ENCODE results near the gene TGFB1I1.

The TGFB1I1 gene

GRCh38 chr16:31471875-31472708, at the start of gene TGFB1I1:
Gene TGFB1I1, plus strand, starts transcription at chr16:31472152. Its CDS starts 37 bp downstream, at chr16:31472189.
- H3F3A ChIP-seq (ENCODE audit: insufficient read depth, low read length), result no peaks in the 10 kb centered on the region
- H3K4me2 ChIP-seq (ENCODE audit: low read length), result no peak within 1 kb of the TSS
- H3K27ac ChIP-seq (ENCODE audit: low read depth, low read length, poor library complexity, severe bottlenecking), result no peak within 1 kb of the TSS
- no peaks in the 10 kb centered on the region for H3K9me3 ChIP-seq (ENCODE audit: low read length)
- H3K4me1 ChIP-seq (ENCODE audit: insufficient read depth, low read length, severe bottlenecking), result no peaks in the 10 kb centered on the region
- H3K9me2 ChIP-seq (ENCODE audit: low read depth, low read length), result no peaks in the 10 kb centered on the region
- TF ChIP-seq EZH2 (IDR thresholded peaks at IDR 0.05; ENCODE audit: borderline replicate concordance, low read length) (no peak), CTCF (IDR thresholded peaks at IDR 0.05; ENCODE audit: low read length) (no peak)
- no peaks in the 10 kb centered on the region for H4K20me1 ChIP-seq (ENCODE audit: insufficient read depth, low read length)
- H3K4me3 ChIP-seq (ENCODE audit: low read depth, low read length, poor library complexity, severe bottlenecking), result no peak within 1 kb of the TSS
- H3K9ac ChIP-seq (ENCODE audit: low read length), result no peak within 1 kb of the TSS
- no peaks in the 10 kb centered on the region; the same call in 1 of the 2 replicates for H3K27me3 ChIP-seq (ENCODE audit: insufficient read depth, low read length)
- H3K79me2 ChIP-seq (ENCODE audit: insufficient read depth, low read length), result no peaks in the 10 kb centered on the region
- no peaks in the 10 kb centered on the region for H3K36me3 ChIP-seq (ENCODE audit: insufficient read depth, low read length)
- H2AFZ ChIP-seq (ENCODE audit: low read length), result no peak within 1 kb of the TSS

GRCh38 chr16:31423241-31423640, 48.7 kb upstream of the TGFB1I1 start:
- no peaks in the 10 kb centered on the region for H3K27me3 ChIP-seq (ENCODE audit: insufficient read depth, low read length)
- H3K36me3 ChIP-seq (ENCODE audit: insufficient read depth, low read length), result no peaks in the 10 kb centered on the region
- no peaks in the 10 kb centered on the region for H3K4me1 ChIP-seq (ENCODE audit: insufficient read depth, low read length, severe bottlenecking)
- no peaks in the 10 kb centered on the region for H3K9me2 ChIP-seq (ENCODE audit: low read depth, low read length)
- no peak overlapping the region for H3K4me3 ChIP-seq (ENCODE audit: low read depth, low read length, poor library complexity, severe bottlenecking)
- no peak overlapping the region for H3K9ac ChIP-seq (ENCODE audit: low read length)
- no peaks in the 10 kb centered on the region for H4K20me1 ChIP-seq (ENCODE audit: insufficient read depth, low read length)
- H3K4me2 ChIP-seq (ENCODE audit: low read length), result no peak overlapping the region
- no peaks in the 10 kb centered on the region for H3F3A ChIP-seq (ENCODE audit: insufficient read depth, low read length)
- H2AFZ ChIP-seq (ENCODE audit: low read length), result no peak overlapping the region
- H3K79me2 ChIP-seq (ENCODE audit: insufficient read depth, low read length), result no peaks in the 10 kb centered on the region
- no peak overlapping the region for H3K27ac ChIP-seq (ENCODE audit: low read depth, low read length, poor library complexity, severe bottlenecking)
- no peaks in the 10 kb centered on the region for H3K9me3 ChIP-seq (ENCODE audit: low read length)
- TF ChIP-seq EZH2 (IDR thresholded peaks at IDR 0.05; ENCODE audit: borderline replicate concordance, low read length) (no peak), CTCF (IDR thresholded peaks at IDR 0.05; ENCODE audit: low read length) (no peak)

- no peak overlapping the region for H3K4me2 ChIP-seq (ENCODE audit: low read length)
- no peaks in the 10 kb centered on the region for H3K27me3 ChIP-seq (ENCODE audit: insufficient read depth, low read length)
- H3F3A ChIP-seq (ENCODE audit: insufficient read depth, low read length), result no peaks in the 10 kb centered on the region
- H3K9me2 ChIP-seq (ENCODE audit: low read depth, low read length), result no peaks in the 10 kb centered on the region
- H4K20me1 ChIP-seq (ENCODE audit: insufficient read depth, low read length), result no peaks in the 10 kb centered on the region
- no peaks in the 10 kb centered on the region for H3K4me1 ChIP-seq (ENCODE audit: insufficient read depth, low read length, severe bottlenecking)
- no peak overlapping the region for H2AFZ ChIP-seq (ENCODE audit: low read length)
- no peaks in the 10 kb centered on the region for H3K9me3 ChIP-seq (ENCODE audit: low read length)
- no peaks in the 10 kb centered on the region for H3K79me2 ChIP-seq (ENCODE audit: insufficient read depth, low read length)
- H3K4me3 ChIP-seq (ENCODE audit: low read depth, low read length, poor library complexity, severe bottlenecking), result no peak overlapping the region
- no peaks in the 10 kb centered on the region for H3K36me3 ChIP-seq (ENCODE audit: insufficient read depth, low read length)
- H3K27ac ChIP-seq (ENCODE audit: low read depth, low read length, poor library complexity, severe bottlenecking), result no peak overlapping the region
- no peak overlapping the region for H3K9ac ChIP-seq (ENCODE audit: low read length)
- TF ChIP-seq CTCF (IDR thresholded peaks at IDR 0.05; ENCODE audit: low read length) (no peak), EZH2 (IDR thresholded peaks at IDR 0.05; ENCODE audit: borderline replicate concordance, low read length) (no peak)
These were observed 48.2 kb upstream of the TGFB1I1 start for GRCh38 chr16:31423801-31424200.

All from OCI-LY1 (cell line).